GM18502 (cell line): ENCODE data around the gene PBX3.

Experiments used
- ATAC-seq: cut with Tn5 transposase; IDR thresholded peaks from one replicate; pipeline ENCODE4 v1.9.1; 2021; ENCODE audit warnings: mild to moderate bottlenecking; ENCODE audit not compliant: unreplicated experiment, poor library complexity

PBX3 gene

GRCh38 chr9:125747053-125747764 is at the start of gene PBX3:
Gene PBX3, plus strand, starts transcription at chr9:125747373.
- ATAC-seq: peak; percentile 16

- no peak for ATAC-seq
These were observed 47.3 kb upstream of the PBX3 start for GRCh38 chr9:125699870-125700269.

- ATAC-seq: peak; percentile 88
These were observed 46.4 kb upstream of the PBX3 start for GRCh38 chr9:125700791-125701190.

GRCh38 chr9:125701351-125701750 is 45.8 kb upstream of the PBX3 start:
- ATAC-seq: peak; percentile 27

GRCh38 chr9:125703662-125704061 is 43.5 kb upstream of the PBX3 start:
- no peak for ATAC-seq

- no peak for ATAC-seq
These were observed 41.3 kb upstream of the PBX3 start for GRCh38 chr9:125705893-125706292.

- peak; percentile 93 for ATAC-seq
These were observed 40.3 kb upstream of the PBX3 start, which contains the start of gene MAPKAP1 for GRCh38 chr9:125706651-125707471. Gene MAPKAP1, minus strand, starts transcription at chr9:125707208. Its CDS starts 34,634 bp downstream, at chr9:125672574.

GRCh38 chr9:125707472-125707804 is 39.7 kb upstream of the PBX3 start:
- ATAC-seq: peak; percentile 15

GRCh38 chr9:125726456-125727132 is 20.6 kb upstream of the PBX3 start:
- ATAC-seq: no peak

GRCh38 chr9:125730168-125730567 is 17.0 kb upstream of the PBX3 start:
- ATAC-seq: no peak

GRCh38 chr9:125732562-125732961 is 14.6 kb upstream of the PBX3 start:
- no peak for ATAC-seq

- ATAC-seq: no peak
These were observed 7.7 kb upstream of the PBX3 start for GRCh38 chr9:125739436-125739835.

- no peak for ATAC-seq
These were observed 4.5 kb upstream of the PBX3 start for GRCh38 chr9:125742657-125743056.

GRCh38 chr9:125743682-125744428 is 3.3 kb upstream of the PBX3 start:
- no peak for ATAC-seq

- ATAC-seq: no peak
These were observed 2.6 kb upstream of the PBX3 start for GRCh38 chr9:125744616-125745015.

- no peak for ATAC-seq
These were observed 2.2 kb upstream of the PBX3 start for GRCh38 chr9:125745018-125745417.

GRCh38 chr9:125745682-125746016 is 1.5 kb upstream of the PBX3 start:
- ATAC-seq: no peak

- ATAC-seq: peak; percentile 75
These were observed 978 bp upstream of the PBX3 start for GRCh38 chr9:125746017-125746773.

GRCh38 chr9:125746774-125747052 is 460 bp upstream of the PBX3 start:
- no peak for ATAC-seq
